ENCODE measurements around the gene ZSWIM5.

The ZSWIM5 gene

DNA sequence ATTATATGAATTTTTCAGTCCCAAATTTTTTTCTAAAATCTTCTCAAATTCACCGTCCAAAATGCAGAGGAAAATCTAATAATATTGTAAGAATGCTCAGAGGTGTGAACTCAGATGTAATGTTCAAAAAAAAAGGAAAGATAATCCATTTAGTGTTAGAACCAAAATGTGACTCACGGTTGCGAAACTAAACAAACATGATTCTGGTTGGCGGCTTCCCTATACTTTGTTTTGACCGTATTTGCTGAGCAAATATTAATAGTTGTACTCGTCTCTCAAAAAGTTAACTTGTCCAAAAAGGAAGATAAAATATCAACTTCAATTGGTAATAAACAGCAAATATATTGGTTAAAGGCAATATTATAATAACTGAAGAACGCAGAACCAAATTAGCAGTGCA lies 34.4 kb downstream of the ZSWIM5 start (continued):
- no peak for TF ChIP-seq ZNF354C (tag by site-specific recombination; IDR thresholded peaks at IDR 0.05; ENCODE audit: borderline replicate concordance, low read depth)
- TF ChIP-seq ZNF664 (tag by site-specific recombination; IDR thresholded peaks at IDR 0.05) = peak; percentile 71; the same call in 1 of the 2 replicates

DNA sequence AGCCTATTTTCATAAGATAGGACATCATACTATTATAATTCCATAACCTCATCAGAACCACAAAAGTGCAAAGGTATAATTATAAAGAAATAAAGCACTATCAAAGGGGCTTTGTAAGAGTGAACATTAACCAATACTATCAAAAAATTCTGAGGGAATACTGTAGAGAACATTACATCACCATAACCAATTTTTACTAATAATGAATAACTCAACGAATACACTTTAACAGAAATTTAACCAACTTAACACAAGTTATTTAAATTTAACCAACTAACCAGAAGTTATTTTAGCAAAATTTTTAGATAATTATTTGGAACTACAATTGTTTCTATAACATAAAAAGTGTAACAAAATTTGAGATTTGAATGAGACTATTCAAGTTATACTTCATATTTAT lies 34.8 kb downstream of the ZSWIM5 start:
- TF ChIP-seq, protein P1, sequence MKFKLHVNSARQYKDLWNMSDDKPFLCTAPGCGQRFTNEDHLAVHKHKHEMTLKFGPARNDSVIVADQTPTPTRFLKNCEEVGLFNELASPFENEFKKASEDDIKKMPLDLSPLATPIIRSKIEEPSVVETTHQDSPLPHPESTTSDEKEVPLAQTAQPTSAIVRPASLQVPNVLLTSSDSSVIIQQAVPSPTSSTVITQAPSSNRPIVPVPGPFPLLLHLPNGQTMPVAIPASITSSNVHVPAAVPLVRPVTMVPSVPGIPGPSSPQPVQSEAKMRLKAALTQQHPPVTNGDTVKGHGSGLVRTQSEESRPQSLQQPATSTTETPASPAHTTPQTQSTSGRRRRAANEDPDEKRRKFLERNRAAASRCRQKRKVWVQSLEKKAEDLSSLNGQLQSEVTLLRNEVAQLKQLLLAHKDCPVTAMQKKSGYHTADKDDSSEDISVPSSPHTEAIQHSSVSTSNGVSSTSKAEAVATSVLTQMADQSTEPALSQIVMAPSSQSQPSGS (tag by site-specific recombination; IDR thresholded peaks at IDR 0.05; ENCODE audit: low read depth) = peak; percentile 73
- TF ChIP-seq ZNF2 (tag by site-specific recombination; IDR thresholded peaks at IDR 0.05) = 0 out of 2 replicates have a peak, but pooled peaks have one; percentile 7
- TF ChIP-seq ZNF514 (tag by site-specific recombination; IDR thresholded peaks at IDR 0.05) = no peak
- peaks cover 18% of the 10 kb centered on the region; the same call in 1 of the 2 replicates for H3K4me1 ChIP-seq (ENCODE audit: control insufficient read depth, insufficient read depth, low read length)
- POLR2A ChIA-PET = no interaction called here
- H3K4me3 ChIP-seq (ENCODE audit: low read depth, low read length) = no peak overlapping the region
- CTCF ChIA-PET = no interaction called here
- H3K27ac ChIP-seq (ENCODE audit: extremely low read depth, low read depth, low read length) = no peak overlapping the region
- H3K36me3 ChIP-seq (ENCODE audit: control insufficient read depth in 2 of 2, insufficient read depth in 1 of 2, low read length in 2 of 2) = no peaks in the 10 kb centered on the region
- no peaks in the 10 kb centered on the region for H3K9me3 ChIP-seq (ENCODE audit: control insufficient read depth, insufficient read depth, low read depth, low read length)

DNA sequence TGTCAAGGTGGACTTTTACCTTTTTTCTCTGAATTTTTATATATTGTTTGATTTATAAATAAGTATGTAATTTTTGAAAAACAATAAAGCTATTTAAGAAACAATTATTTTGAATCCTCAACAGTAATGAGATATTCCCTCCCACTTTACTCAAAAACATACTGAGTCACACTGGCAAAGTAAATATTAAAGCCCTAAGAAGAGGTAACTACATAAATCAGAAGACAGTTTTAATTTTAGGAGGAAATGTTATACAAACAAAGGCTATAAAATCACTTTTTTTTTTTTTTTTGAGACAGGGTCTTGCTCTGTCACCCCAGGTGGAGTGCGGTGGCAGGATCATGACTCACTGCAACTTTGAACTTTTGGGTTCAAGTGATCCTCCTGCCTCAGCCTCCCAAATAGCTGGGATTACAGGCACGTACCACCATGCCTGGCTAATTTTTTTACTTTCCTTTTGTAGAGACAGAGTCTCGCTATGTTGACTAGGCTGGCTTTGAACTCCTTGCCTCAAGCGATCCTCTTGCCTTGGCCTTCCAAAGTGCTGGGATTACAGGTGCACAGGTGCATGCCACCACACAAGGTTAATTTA lies 36.2 kb downstream of the ZSWIM5 start:
- Histone ChIP-seq H3K4me3 (ENCODE audit: low read depth, low read length) (no peak overlapping the region), H3K27ac (ENCODE audit: extremely low read depth, low read depth, low read length) (no peak overlapping the region), H3K9me3 (ENCODE audit: control insufficient read depth, insufficient read depth, low read depth, low read length) (no peaks in the 10 kb centered on the region), H3K36me3 (ENCODE audit: control insufficient read depth in 2 of 2, insufficient read depth in 1 of 2, low read length in 2 of 2) (no peaks in the 10 kb centered on the region), H3K4me1 (ENCODE audit: control insufficient read depth, insufficient read depth, low read length) (peaks cover 18% of the 10 kb centered on the region; the same call in 1 of the 2 replicates)
- ChIA-PET CTCF (no interaction called here), POLR2A (interaction anchor here (0.6 to 0.7 kb wide), 2 partner anchors 26 to 535 kb away, joined by 4 to 10 read pairs; no protein-coding TSS in a partner anchor)
- TF ChIP-seq, protein P2, sequence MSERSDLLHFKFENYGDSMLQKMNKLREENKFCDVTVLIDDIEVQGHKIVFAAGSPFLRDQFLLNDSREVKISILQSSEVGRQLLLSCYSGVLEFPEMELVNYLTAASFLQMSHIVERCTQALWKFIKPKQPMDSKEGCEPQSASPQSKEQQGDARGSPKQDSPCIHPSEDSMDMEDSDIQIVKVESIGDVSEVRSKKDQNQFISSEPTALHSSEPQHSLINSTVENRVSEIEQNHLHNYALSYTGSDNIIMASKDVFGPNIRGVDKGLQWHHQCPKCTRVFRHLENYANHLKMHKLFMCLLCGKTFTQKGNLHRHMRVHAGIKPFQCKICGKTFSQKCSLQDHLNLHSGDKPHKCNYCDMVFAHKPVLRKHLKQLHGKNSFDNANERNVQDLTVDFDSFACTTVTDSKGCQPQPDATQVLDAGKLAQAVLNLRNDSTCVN (tag by site-specific recombination; optimal IDR thresholded peaks at IDR 0.05) = no peak
- TF ChIP-seq SP7 (tag by site-specific recombination; IDR thresholded peaks at IDR 0.05) = peak; percentile 29; the same call in 1 of the 2 replicates
- TF ChIP-seq, protein P3, sequence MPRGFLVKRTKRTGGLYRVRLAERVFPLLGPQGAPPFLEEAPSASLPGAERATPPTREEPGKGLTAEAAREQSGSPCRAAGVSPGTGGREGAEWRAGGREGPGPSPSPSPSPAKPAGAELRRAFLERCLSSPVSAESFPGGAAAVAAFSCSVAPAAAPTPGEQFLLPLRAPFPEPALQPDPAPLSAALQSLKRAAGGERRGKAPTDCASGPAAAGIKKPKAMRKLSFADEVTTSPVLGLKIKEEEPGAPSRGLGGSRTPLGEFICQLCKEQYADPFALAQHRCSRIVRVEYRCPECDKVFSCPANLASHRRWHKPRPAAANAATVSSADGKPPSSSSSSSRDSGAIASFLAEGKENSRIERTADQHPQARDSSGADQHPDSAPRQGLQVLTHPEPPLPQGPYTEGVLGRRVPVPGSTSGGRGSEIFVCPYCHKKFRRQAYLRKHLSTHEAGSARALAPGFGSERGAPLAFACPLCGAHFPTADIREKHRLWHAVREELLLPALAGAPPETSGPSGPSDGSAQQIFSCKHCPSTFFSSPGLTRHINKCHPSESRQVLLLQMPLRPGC (tag by site-specific recombination; IDR thresholded peaks at IDR 0.05) = no peak
- TF ChIP-seq, protein P4, sequence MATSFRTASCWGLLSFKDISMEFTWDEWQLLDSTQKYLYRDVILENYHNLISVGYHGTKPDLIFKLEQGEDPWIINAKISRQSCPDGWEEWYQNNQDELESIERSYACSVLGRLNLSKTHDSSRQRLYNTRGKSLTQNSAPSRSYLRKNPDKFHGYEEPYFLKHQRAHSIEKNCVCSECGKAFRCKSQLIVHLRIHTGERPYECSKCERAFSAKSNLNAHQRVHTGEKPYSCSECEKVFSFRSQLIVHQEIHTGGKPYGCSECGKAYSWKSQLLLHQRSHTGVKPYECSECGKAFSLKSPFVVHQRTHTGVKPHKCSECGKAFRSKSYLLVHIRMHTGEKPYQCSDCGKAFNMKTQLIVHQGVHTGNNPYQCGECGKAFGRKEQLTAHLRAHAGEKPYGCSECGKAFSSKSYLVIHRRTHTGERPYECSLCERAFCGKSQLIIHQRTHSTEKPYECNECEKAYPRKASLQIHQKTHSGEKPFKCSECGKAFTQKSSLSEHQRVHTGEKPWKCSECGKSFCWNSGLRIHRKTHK (tag by site-specific recombination; IDR thresholded peaks at IDR 0.05) = no peak
- 0 out of 2 replicates have a peak, but pooled peaks have one; percentile 31 for TF ChIP-seq ZEB2 (tag by site-specific recombination; IDR thresholded peaks at IDR 0.05)
- no peak for TF ChIP-seq ZNF416 (tag by site-specific recombination; IDR thresholded peaks at IDR 0.05)
- TF ChIP-seq, protein P5, sequence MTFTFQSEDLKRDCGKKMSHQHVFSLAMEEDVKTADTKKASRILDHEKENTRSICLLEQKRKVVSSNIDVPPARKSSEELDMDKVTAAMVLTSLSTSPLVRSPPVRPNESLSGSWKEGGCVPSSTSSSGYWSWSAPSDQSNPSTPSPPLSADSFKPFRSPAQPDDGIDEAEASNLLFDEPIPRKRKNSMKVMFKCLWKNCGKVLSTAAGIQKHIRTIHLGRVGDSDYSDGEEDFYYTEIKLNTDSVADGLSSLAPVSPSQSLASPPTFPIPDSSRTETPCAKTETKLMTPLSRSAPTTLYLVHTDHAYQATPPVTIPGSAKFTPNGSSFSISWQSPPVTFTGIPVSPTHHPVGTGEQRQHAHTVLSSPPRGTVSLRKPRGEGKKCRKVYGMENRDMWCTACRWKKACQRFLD (tag by site-specific recombination; IDR thresholded peaks at IDR 0.05) = no peak
- no peak for TF ChIP-seq ZNF184 (tag by site-specific recombination; IDR thresholded peaks at IDR 0.05)
- TF ChIP-seq, protein P6, sequence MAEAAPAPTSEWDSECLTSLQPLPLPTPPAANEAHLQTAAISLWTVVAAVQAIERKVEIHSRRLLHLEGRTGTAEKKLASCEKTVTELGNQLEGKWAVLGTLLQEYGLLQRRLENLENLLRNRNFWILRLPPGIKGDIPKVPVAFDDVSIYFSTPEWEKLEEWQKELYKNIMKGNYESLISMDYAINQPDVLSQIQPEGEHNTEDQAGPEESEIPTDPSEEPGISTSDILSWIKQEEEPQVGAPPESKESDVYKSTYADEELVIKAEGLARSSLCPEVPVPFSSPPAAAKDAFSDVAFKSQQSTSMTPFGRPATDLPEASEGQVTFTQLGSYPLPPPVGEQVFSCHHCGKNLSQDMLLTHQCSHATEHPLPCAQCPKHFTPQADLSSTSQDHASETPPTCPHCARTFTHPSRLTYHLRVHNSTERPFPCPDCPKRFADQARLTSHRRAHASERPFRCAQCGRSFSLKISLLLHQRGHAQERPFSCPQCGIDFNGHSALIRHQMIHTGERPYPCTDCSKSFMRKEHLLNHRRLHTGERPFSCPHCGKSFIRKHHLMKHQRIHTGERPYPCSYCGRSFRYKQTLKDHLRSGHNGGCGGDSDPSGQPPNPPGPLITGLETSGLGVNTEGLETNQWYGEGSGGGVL (tag by site-specific recombination; IDR thresholded peaks at IDR 0.05) = no peak
- TF ChIP-seq PRDM1 (tag by site-specific recombination; IDR thresholded peaks at IDR 0.05) = no peak
- TF ChIP-seq GFI1B (tag by site-specific recombination; IDR thresholded peaks at IDR 0.05) = no peak
- TF ChIP-seq, protein P7, sequence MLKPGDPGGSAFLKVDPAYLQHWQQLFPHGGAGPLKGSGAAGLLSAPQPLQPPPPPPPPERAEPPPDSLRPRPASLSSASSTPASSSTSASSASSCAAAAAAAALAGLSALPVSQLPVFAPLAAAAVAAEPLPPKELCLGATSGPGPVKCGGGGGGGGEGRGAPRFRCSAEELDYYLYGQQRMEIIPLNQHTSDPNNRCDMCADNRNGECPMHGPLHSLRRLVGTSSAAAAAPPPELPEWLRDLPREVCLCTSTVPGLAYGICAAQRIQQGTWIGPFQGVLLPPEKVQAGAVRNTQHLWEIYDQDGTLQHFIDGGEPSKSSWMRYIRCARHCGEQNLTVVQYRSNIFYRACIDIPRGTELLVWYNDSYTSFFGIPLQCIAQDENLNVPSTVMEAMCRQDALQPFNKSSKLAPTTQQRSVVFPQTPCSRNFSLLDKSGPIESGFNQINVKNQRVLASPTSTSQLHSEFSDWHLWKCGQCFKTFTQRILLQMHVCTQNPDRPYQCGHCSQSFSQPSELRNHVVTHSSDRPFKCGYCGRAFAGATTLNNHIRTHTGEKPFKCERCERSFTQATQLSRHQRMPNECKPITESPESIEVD (tag by site-specific recombination; IDR thresholded peaks at IDR 0.05) = peak; percentile 73
- no peak for TF ChIP-seq ZNF433 (tag by site-specific recombination; IDR thresholded peaks at IDR 0.05; ENCODE audit: low read depth)
- TF ChIP-seq ZNF174 (tag by site-specific recombination; IDR thresholded peaks at IDR 0.05) = no peak
- peak; percentile 62 for TF ChIP-seq WT1 (tag by site-specific recombination; IDR thresholded peaks at IDR 0.05)
- TF ChIP-seq ZIC2 (tag by site-specific recombination; IDR thresholded peaks at IDR 0.05) = no peak
- no peak for TF ChIP-seq ZNF394 (tag by site-specific recombination; IDR thresholded peaks at IDR 0.05; ENCODE audit: borderline replicate concordance)
- TF ChIP-seq ZNF664 (tag by site-specific recombination; IDR thresholded peaks at IDR 0.05) = no peak

All from HEK293 (cell line).